Mucosa of stomach (tissue), 1 donor: ENCODE measurements around the gene SEMA5A.

Experiments
- H3K27me3 ChIP-seq: one replicate; pipeline ENCODE4 v1.7.0; 2013; ENCODE audit warnings: mild to moderate bottlenecking, low read length; ENCODE audit not compliant: control insufficient read depth, insufficient read depth
- H3K36me3 ChIP-seq: one replicate; pipeline ENCODE4 v1.7.0; 2013; ENCODE audit warnings: low read length; ENCODE audit not compliant: control insufficient read depth, insufficient read depth
- H3K4me1 ChIP-seq: one replicate; pipeline ENCODE4 v1.7.0; 2013; ENCODE audit warnings: mild to moderate bottlenecking, low read length; ENCODE audit not compliant: control insufficient read depth, insufficient read depth
- H3K4me3 ChIP-seq: one replicate; pipeline ENCODE4 v1.7.0; 2013; ENCODE audit warnings: low read length
- H3K9ac ChIP-seq: one replicate; pipeline ENCODE4 v1.7.0; 2013; ENCODE audit warnings: mild to moderate bottlenecking, low read length, moderate library complexity
- H3K9me3 ChIP-seq: one replicate; pipeline ENCODE4 v1.7.0; 2013; ENCODE audit warnings: mild to moderate bottlenecking, low read length, moderate library complexity; ENCODE audit not compliant: control insufficient read depth
- donor health status: Pancreatic carcinoma.

The SEMA5A gene

DNA sequence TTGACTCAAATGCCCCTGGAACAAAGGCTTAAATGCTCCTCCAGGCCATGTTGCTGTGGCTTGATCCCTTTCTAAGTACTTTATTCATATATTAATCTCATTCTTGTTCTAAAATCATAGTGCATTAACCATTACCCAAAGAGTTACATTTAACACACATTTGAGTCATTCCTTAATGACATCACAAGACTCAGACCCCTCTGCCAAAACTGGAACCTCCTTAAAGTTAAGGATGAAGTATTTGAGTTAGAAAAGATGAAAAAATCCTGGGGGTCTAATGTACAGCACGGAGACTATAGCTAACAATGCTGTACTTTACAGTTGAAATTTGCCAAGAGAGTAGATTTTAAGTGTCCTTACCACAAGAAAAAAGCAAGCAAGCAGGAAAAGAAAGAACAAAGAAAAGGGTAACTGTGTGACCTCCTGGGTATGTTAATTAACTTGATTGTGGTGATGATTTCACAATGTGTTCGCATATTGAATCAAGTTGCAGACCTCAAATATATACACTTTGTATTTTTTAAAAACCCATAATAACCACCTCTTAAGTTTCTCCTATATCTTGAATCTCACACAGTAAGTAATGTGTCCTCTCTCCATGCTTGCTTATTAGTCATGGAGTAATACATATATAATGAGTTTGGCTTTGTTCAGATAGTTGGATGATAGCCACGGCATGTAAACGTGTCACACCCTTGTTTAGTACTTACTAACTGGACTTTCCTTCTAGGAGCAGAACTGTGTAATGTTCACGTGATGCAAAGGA, 376.9 kb downstream of the SEMA5A start:
- H3K36me3 ChIP-seq, result no peaks in the 10 kb centered on the region
- no peaks in the 10 kb centered on the region for H3K27me3 ChIP-seq
- H3K4me3 ChIP-seq, result no peak overlapping the region
- H3K9me3 ChIP-seq, result no peaks in the 10 kb centered on the region
- peaks cover 13% of the 10 kb centered on the region for H3K4me1 ChIP-seq
- no peak overlapping the region for H3K9ac ChIP-seq

DNA sequence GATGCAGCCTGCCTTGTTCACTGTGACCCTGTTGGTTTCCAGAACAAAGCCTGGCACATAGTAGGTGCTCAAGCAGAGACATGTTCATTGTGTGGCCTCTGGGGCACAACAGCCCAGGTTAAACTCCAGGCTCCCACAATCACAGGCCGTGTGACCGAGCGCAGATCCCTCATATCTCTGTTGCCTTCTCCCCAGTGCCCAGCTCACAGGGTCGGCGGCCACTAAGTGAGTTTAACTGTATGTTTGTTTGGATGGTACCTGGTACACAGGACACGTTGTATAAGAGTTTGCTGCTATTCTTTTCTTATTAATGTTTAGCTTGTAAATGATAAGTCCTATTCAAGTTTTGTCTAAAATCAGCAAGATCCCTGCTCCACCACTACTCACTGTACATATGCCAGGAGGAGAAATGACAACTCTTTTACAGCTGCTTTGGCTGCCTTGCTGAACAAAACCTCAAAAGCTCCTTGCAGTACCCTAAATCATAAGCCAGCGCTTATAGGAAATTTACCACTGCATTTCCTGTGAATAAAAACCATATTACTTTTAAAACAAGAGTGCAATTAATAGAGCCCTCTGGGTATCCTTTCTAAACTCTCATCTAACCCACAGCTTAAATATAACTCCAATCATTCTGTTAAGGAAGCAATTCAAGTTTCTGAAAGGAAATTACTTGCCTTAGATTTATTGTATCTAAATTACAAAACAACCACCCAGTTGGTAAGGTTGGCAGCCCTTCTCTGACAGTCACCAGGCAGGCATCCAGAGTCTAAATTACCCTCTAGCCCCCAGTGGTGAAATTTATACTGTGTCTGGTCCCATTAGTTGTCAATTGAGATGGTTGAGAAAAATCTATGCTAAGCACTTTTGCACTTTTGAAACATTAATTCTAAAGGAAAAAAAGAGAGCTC, 379.4 kb downstream of the SEMA5A start:
- Histone ChIP-seq H3K4me1 (peaks cover 13% of the 10 kb centered on the region), H3K36me3 (no peaks in the 10 kb centered on the region), H3K9ac (no peak overlapping the region), H3K4me3 (no peak overlapping the region), H3K27me3 (no peaks in the 10 kb centered on the region), H3K9me3 (no peaks in the 10 kb centered on the region)

- Histone ChIP-seq H3K36me3 (no peaks in the 10 kb centered on the region), H3K9me3 (no peaks in the 10 kb centered on the region), H3K4me3 (no peak overlapping the region), H3K4me1 (peaks cover 13% of the 10 kb centered on the region), H3K27me3 (no peaks in the 10 kb centered on the region), H3K9ac (no peak overlapping the region)
These were observed 380.3 kb downstream of the SEMA5A start for GRCh38 chr5:9165546-9165945.

DNA sequence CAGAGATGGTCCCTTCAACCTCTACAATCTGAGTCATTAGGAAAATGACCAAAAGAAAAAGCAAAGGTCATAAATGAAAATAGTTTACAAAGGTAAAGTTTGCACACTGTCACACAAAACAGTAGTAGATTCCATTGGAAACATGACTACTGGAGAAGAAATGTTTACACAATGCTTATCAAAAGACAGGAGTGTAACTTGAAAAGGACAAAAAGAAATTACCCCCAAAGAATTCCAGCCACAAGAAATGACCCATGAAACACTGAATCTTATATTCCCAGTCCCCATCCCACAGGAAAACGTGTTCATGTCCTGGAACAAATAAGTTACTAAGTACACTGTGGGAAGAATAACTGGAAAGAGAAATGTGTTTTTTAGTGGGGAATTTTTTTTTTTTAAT, 385.1 kb downstream of the SEMA5A start:
- no peaks in the 10 kb centered on the region for H3K36me3 ChIP-seq
- no peaks in the 10 kb centered on the region for H3K4me1 ChIP-seq
- no peak overlapping the region for H3K9ac ChIP-seq
- H3K4me3 ChIP-seq, result no peak overlapping the region
- no peaks in the 10 kb centered on the region for H3K9me3 ChIP-seq
- H3K27me3 ChIP-seq, result no peaks in the 10 kb centered on the region

DNA sequence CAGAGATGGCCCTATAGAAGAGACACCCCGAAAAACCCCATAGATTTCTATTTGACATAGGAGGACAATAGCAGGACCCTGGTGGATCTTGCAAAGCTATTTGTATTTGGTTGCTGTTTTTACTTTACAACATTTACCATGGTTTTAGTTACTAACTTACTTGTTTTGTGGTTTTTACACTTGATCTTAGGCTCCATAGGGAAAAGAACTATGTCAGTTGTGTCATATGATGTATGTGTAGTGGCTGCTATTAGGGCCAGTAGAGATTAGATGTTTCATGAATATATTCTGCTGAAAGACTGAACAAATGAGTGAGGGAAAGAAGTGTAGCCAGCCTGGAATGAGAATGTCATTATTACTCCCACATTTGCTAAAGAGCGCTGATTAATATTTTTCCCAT, 388.1 kb downstream of the SEMA5A start:
- Histone ChIP-seq H3K4me3 (no peak overlapping the region), H3K27me3 (no peaks in the 10 kb centered on the region), H3K36me3 (no peaks in the 10 kb centered on the region), H3K9ac (no peak overlapping the region), H3K9me3 (no peaks in the 10 kb centered on the region), H3K4me1 (no peaks in the 10 kb centered on the region)

DNA sequence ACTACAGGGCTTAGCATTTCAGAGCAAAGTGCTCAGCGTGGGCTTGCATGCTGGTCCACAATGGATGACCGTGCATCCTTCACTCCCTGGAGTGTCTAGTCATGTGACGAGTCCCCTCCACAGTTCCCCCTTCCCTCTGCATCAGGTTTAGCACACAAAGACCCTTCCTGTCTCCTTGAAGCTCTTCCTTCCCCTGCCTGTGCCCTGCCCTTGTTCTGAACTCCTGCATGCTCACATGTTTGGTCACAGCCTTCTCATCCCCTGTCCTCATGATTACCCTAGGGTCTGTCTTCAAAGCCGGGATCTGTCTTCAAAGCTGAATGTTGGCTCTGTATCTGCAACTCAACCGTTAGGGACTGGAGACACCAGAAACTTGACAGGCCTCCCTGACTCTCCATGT, 388.9 kb downstream of the SEMA5A start:
- Histone ChIP-seq H3K4me3 (no peak overlapping the region), H3K9ac (no peak overlapping the region), H3K9me3 (no peaks in the 10 kb centered on the region), H3K27me3 (no peaks in the 10 kb centered on the region), H3K36me3 (no peaks in the 10 kb centered on the region), H3K4me1 (no peaks in the 10 kb centered on the region)

DNA sequence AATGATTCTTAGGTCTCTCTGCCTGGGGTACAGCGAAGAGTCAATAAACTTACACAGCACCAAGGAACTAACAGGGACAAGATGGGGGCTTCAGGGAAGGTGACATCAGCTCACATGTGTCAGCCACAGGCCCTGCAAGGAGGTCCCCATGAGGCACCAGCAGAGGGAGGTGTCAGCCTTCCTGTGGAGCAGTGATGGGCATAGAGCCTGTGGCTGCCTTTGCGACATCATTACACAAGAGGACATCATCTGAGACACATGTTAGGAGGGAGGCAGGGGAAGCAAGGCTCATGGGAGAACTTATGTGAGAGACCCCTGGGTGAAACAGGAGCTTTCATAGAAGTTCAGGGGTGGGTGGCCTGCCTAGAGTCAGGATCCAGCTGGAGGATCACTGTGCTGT, 389.6 kb downstream of the SEMA5A start:
- Histone ChIP-seq H3K4me1 (no peaks in the 10 kb centered on the region), H3K27me3 (no peaks in the 10 kb centered on the region), H3K9me3 (no peaks in the 10 kb centered on the region), H3K4me3 (no peak overlapping the region), H3K9ac (no peak overlapping the region), H3K36me3 (no peaks in the 10 kb centered on the region)

- Histone ChIP-seq H3K36me3 (no peaks in the 10 kb centered on the region), H3K27me3 (no peaks in the 10 kb centered on the region), H3K9me3 (no peaks in the 10 kb centered on the region), H3K4me3 (no peak overlapping the region), H3K9ac (no peak overlapping the region), H3K4me1 (no peaks in the 10 kb centered on the region)
These were observed 394.0 kb downstream of the SEMA5A start for GRCh38 chr5:9151684-9152427.

DNA sequence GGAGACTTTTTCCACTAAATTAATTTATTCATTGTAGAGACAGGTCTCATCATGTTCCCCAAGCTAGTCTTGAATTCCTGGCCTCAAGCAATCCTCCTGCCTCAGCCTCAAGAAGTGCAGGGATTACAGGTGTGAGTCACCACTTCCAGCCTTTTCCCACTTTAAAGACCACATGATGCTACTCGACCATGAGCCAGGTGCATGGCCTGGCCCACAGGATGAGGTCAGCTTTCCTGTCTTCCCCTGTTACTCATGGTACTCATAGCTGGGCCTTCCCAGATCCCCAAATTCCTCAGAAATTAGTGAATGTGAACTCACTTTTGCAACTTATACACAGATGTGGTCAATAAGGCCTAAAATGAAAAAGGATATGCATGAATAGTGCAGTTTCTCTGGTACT, 395.9 kb downstream of the SEMA5A start:
- H3K4me3 ChIP-seq, result no peak overlapping the region
- no peaks in the 10 kb centered on the region for H3K4me1 ChIP-seq
- no peaks in the 10 kb centered on the region for H3K9me3 ChIP-seq
- H3K9ac ChIP-seq, result no peak overlapping the region
- no peaks in the 10 kb centered on the region for H3K27me3 ChIP-seq
- H3K36me3 ChIP-seq, result no peaks in the 10 kb centered on the region

- Histone ChIP-seq H3K4me3 (no peak overlapping the region), H3K27me3 (no peaks in the 10 kb centered on the region)
These were observed 397.6 kb downstream of the SEMA5A start for GRCh38 chr5:9148242-9148641.

DNA sequence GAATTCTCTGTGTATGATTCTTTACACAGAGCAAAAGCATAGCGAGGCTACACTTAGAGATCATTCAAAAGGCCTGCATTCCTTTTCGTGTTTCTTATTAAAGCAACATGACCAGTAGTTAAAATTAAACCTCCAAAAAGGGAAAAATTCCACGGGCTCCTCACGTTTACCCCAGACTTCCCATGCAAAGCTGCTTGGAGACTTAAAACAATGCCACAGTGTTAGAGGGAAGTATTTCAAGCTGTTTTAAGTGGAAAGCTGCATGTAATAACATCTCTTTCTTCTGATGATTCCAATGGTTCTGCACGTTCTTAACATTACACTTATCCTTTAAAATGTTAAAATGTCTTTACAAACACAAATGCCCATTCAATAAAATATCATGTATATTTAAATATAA, 405.2 kb downstream of the SEMA5A start:
- no peaks in the 10 kb centered on the region for H3K4me1 ChIP-seq
- H3K9ac ChIP-seq, result no peak overlapping the region
- H3K4me3 ChIP-seq, result no peak overlapping the region
- no peaks in the 10 kb centered on the region for H3K27me3 ChIP-seq
- H3K36me3 ChIP-seq, result no peaks in the 10 kb centered on the region
- H3K9me3 ChIP-seq, result no peaks in the 10 kb centered on the region

More at GRCh38 chr5:9148242-9148641, 397.6 kb downstream of the SEMA5A start:
- Histone ChIP-seq H3K9me3 (no peaks in the 10 kb centered on the region), H3K36me3 (no peaks in the 10 kb centered on the region), H3K9ac (no peak overlapping the region), H3K4me1 (no peaks in the 10 kb centered on the region)

GRCh38 chr5:9140202-9140601, 405.7 kb downstream of the SEMA5A start:
- no peaks in the 10 kb centered on the region for H3K4me1 ChIP-seq
- no peak overlapping the region for H3K4me3 ChIP-seq
- H3K9me3 ChIP-seq, result no peaks in the 10 kb centered on the region
- H3K27me3 ChIP-seq, result no peaks in the 10 kb centered on the region
- H3K36me3 ChIP-seq, result no peaks in the 10 kb centered on the region
- no peak overlapping the region for H3K9ac ChIP-seq
